ENCODE results near the gene RAD18.

- TF ChIP-seq GATA2 (IDR thresholded peaks at IDR 0.05; ENCODE audit: low read depth, low read length) (no peak), GATA3 (IDR thresholded peaks at IDR 0.05; ENCODE audit: low read depth, low read length) (no peak)
Measured at GRCh38 chr3:8997151-8997550, 33.9 kb upstream of the RAD18 start.

Data from SH-SY5Y (cell line).